ENCODE measurements around the gene MCEE.

Gene MCEE

DNA sequence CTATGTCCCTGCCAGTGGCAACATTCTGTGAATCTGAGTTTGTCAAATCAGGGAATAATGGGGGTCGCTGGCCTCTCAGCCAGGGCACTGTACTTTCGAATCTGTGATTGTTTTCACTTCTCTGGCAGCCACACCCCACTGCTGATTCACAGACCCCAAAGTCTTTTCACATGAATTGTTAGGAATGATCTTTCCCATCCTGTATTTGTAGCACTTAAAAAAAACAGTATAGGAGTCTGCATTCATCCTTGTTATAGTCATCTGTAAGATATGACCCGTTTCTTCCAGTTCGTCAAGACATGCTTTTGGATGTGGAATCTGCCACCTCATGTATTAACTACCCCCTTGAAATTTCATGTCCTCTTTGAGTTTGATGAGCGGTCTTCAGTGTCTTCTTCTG is 60.7 kb downstream of the MCEE start:
- Histone ChIP-seq H3K9me3 (ENCODE audit: control insufficient read depth, low read length) (no peaks in the 10 kb centered on the region), H3K4me3 (ENCODE audit: insufficient read depth, low read depth, low read length, poor library complexity, severe bottlenecking) (peak overlapping the region; percentile 79), H3K27me3 (replicated peaks; ENCODE audit: control insufficient read depth, insufficient read depth, low read length, poor library complexity, severe bottlenecking) (no peaks in the 10 kb centered on the region), H3K27ac (ENCODE audit: insufficient read depth, low read length, poor library complexity, severe bottlenecking) (peak overlapping the region; percentile 95), H3K36me3 (ENCODE audit: control insufficient read depth, insufficient read depth, low read length) (no peaks in the 10 kb centered on the region), H3K4me1 (ENCODE audit: control insufficient read depth, insufficient read depth, low read length, poor library complexity, severe bottlenecking) (peaks cover 38% of the 10 kb centered on the region)
- DNase-seq, result no peak

DNA sequence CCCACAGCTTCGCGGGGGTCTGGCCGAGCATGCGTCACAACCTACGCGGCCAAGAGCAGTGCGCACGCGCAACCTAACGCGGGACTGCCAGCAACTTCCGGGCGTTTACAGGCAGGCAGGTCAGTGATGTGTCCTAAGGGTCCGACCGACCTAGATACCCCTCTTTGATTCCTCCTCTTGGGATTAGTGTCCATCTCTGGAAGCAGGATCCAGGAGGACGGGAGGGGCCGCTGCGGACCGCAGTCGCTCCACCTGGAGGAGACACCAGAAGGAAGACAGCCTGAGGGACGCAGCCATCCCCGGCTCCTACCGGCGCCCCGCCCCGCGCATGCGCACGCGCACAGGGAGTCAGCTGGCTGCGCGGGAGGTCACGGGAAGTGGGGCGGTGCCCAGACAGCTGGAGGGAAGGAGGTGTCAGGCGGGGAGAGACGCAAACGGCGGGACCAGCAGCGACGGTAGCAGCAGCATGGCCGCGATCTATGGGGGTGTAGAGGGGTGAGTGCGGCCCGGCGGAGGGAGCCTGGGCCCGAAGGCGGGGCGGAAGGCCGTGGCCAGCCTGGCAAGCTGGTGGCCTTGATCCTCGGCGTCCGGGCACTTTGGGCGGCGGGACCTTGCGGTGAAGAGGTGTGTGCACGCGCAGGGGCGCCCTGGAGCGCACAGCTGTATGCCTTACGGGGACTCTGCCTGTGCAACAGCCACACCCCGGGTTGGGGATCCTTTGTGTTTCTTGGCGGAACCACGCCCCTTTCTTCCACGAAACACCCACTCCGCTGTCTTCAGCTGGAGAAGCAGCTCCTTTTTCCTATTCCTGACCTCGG is 61.6 kb downstream of the MCEE start, which contains the start of gene NAGK:
TSS of gene NAGK (plus strand) at position 431 of the 818 bp plus-strand sequence. CDS start at position 467, 36 bp downstream.
- H3K9me3 ChIP-seq (ENCODE audit: control insufficient read depth, low read length), result no peaks in the 10 kb centered on the region
- H3K4me3 ChIP-seq (ENCODE audit: insufficient read depth, low read depth, low read length, poor library complexity, severe bottlenecking), result peak within 1 kb of the TSS; percentile 79
- H3K27ac ChIP-seq (ENCODE audit: insufficient read depth, low read length, poor library complexity, severe bottlenecking), result peak within 1 kb of the TSS; percentile 95
- H3K4me1 ChIP-seq (ENCODE audit: control insufficient read depth, insufficient read depth, low read length, poor library complexity, severe bottlenecking), result peaks cover 37% of the 10 kb centered on the region
- DNase-seq, result peak; percentile 96 to 97 (median 96)
- H3K36me3 ChIP-seq (ENCODE audit: control insufficient read depth, insufficient read depth, low read length), result no peaks in the 10 kb centered on the region
- no peaks in the 10 kb centered on the region for H3K27me3 ChIP-seq (replicated peaks; ENCODE audit: control insufficient read depth, insufficient read depth, low read length, poor library complexity, severe bottlenecking)

DNA sequence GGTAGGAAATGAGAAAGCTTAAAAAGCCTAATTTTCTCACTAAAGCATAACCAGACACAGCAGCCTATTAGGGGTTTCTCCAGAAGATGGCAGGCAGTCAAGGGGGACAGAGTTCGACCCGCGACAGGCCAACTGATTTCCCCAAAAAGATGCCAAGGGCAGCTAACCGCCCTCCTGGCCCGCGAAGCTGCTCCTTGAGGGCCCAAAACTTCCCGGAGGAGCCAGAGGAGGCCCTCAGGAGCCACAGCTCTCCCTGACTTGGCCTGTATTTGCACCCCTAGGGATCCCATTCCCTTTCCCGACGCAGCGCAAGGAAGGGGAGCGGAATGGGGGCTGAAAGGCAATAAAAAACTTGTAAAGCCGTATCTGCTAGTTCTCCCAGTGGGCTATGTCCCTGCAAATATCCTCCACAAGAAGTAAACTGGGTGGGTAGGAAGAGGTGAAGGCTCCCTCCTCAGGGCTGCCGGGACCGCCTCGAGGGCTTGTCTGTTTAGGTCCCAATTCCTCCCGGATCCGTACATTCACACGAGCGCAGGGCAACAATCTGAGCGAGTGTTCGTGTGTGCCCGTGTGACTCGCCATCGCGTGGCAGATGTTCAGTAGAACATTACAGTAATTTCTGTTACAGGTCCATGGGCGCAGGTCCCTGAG is 62.3 kb downstream of the MCEE start:
- peak overlapping the region; percentile 79 for H3K4me3 ChIP-seq (ENCODE audit: insufficient read depth, low read depth, low read length, poor library complexity, severe bottlenecking)
- peak overlapping the region; percentile 95 for H3K27ac ChIP-seq (ENCODE audit: insufficient read depth, low read length, poor library complexity, severe bottlenecking)
- no peaks in the 10 kb centered on the region for H3K9me3 ChIP-seq (ENCODE audit: control insufficient read depth, low read length)
- H3K36me3 ChIP-seq (ENCODE audit: control insufficient read depth, insufficient read depth, low read length), result no peaks in the 10 kb centered on the region
- peaks cover 30% of the 10 kb centered on the region for H3K4me1 ChIP-seq (ENCODE audit: control insufficient read depth, insufficient read depth, low read length, poor library complexity, severe bottlenecking)
- DNase-seq, result no peak
- H3K27me3 ChIP-seq (replicated peaks; ENCODE audit: control insufficient read depth, insufficient read depth, low read length, poor library complexity, severe bottlenecking), result no peaks in the 10 kb centered on the region

DNA sequence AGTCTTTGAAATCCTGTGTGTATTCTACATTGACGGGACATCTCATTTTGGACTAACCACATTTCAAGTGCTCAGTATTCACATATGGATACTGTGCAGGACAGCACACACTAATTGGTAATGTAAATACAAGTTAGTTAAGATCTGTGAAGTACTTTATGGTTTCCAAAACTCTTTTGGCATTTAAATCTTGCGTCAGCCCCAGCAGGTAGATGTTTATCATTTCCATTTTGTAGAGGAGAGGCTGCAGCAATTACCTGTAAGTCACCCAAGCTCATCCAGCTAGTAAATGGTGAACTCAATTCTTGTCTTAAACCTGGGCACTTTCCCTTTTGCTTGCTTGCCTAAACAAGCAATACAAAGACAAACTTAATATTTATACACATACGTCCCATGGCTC is 63.2 kb downstream of the MCEE start:
- Histone ChIP-seq H3K36me3 (ENCODE audit: control insufficient read depth, insufficient read depth, low read length) (no peaks in the 10 kb centered on the region), H3K27ac (ENCODE audit: insufficient read depth, low read length, poor library complexity, severe bottlenecking) (no peak overlapping the region), H3K27me3 (replicated peaks; ENCODE audit: control insufficient read depth, insufficient read depth, low read length, poor library complexity, severe bottlenecking) (no peaks in the 10 kb centered on the region), H3K4me3 (ENCODE audit: insufficient read depth, low read depth, low read length, poor library complexity, severe bottlenecking) (no peak overlapping the region), H3K4me1 (ENCODE audit: control insufficient read depth, insufficient read depth, low read length, poor library complexity, severe bottlenecking) (peaks cover 22% of the 10 kb centered on the region), H3K9me3 (ENCODE audit: control insufficient read depth, low read length) (no peaks in the 10 kb centered on the region)
- DNase-seq, result no peak

DNA sequence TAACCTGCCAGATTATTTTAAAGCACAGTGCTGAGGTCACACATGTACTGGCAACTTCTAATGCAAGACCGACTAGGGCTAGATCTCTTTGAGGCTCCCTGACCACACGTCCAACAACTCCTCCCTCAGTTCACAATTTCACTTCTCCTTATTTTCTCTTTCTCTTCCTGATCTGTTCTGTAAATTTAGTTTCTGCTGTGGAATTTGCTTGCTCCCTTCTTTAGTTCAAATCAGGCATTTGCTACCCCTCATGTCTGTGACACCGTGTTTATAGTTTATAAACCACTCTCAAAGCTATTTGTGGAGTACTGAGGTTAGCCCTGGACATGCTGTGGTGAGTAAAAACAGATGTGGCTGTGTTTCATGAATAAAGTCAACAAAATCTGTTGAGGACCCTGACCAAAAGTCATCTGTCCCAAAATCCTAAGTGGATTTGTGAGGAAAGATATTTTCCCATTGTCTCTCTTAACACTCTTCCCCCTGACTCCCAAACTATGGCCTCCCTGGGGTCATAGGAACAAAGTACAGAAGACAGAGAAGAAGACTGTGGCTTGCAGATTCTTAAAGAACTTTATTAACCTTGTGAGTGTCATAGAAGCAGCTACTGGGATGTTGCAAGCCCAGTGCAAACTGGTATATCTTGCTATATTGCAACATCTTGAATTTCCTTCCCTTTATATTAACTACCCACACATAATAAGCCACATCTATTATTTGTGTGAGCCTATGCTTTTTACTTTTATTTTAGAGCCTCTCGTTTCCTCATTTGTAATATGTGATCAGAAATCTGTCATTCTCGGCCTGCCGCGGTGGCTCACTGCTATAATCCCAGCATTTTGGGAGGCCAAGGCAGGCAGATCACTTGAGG is 65.0 kb downstream of the MCEE start:
- DNase-seq, result no peak
- no peaks in the 10 kb centered on the region for H3K27me3 ChIP-seq (replicated peaks; ENCODE audit: control insufficient read depth, insufficient read depth, low read length, poor library complexity, severe bottlenecking)
- no peak overlapping the region for H3K4me3 ChIP-seq (ENCODE audit: insufficient read depth, low read depth, low read length, poor library complexity, severe bottlenecking)
- peaks cover 13% of the 10 kb centered on the region for H3K4me1 ChIP-seq (ENCODE audit: control insufficient read depth, insufficient read depth, low read length, poor library complexity, severe bottlenecking)
- no peaks in the 10 kb centered on the region for H3K36me3 ChIP-seq (ENCODE audit: control insufficient read depth, insufficient read depth, low read length)
- H3K9me3 ChIP-seq (ENCODE audit: control insufficient read depth, low read length), result no peaks in the 10 kb centered on the region
- no peak overlapping the region for H3K27ac ChIP-seq (ENCODE audit: insufficient read depth, low read length, poor library complexity, severe bottlenecking)

DNA sequence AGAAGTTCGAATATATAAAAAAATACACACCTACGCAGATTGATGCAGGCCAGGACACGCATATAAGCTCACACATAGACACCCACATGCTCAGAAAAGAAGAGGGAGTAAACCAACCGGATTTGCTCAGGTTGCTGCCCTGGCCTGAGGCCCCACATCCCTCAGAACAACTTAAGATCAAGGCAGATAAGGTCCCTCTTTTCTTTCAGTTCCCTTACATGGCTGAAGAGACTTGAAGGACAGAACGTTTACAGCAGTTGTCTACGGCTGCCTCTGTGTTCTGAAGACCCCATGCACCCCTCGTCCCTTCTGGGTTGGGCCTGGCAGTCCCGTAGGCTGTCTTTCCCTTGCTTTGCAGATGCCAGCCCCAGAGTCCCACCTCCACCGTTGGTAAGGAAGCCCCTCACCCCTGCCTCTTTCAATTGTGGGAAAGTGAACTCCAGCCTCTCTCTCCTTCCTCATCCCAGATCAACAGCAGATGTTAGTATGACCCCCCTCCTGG is 65.9 kb downstream of the MCEE start:
- DNase-seq, result no peak
- no peaks in the 10 kb centered on the region for H3K9me3 ChIP-seq (ENCODE audit: control insufficient read depth, low read length)
- no peak overlapping the region for H3K4me3 ChIP-seq (ENCODE audit: insufficient read depth, low read depth, low read length, poor library complexity, severe bottlenecking)
- no peaks in the 10 kb centered on the region for H3K36me3 ChIP-seq (ENCODE audit: control insufficient read depth, insufficient read depth, low read length)
- H3K4me1 ChIP-seq (ENCODE audit: control insufficient read depth, insufficient read depth, low read length, poor library complexity, severe bottlenecking), result peaks cover 8% of the 10 kb centered on the region
- no peak overlapping the region for H3K27ac ChIP-seq (ENCODE audit: insufficient read depth, low read length, poor library complexity, severe bottlenecking)
- H3K27me3 ChIP-seq (replicated peaks; ENCODE audit: control insufficient read depth, insufficient read depth, low read length, poor library complexity, severe bottlenecking), result no peaks in the 10 kb centered on the region

DNA sequence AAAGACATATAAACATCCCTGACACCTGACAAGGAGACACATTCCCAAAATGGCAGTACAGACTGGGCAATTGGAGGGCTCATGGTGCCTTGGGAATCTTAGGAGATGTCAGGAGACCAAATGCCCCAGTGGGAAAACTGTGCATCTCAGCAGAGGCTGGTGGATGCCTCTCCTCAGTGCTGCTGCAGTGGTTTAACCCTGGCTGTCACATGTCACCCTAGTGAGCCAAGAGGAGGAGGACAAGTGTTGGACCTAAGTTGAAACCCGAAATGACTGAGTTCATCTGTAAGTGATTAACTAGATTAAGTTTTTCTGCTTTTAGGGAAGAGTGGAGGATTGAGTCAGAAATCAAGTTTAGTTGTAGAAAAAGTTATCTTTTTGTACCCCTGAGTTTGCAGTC is 66.8 kb downstream of the MCEE start:
- H3K27me3 ChIP-seq (replicated peaks; ENCODE audit: control insufficient read depth, insufficient read depth, low read length, poor library complexity, severe bottlenecking), result no peaks in the 10 kb centered on the region
- H3K27ac ChIP-seq (ENCODE audit: insufficient read depth, low read length, poor library complexity, severe bottlenecking), result no peak overlapping the region
- H3K4me3 ChIP-seq (ENCODE audit: insufficient read depth, low read depth, low read length, poor library complexity, severe bottlenecking), result no peak overlapping the region
- H3K9me3 ChIP-seq (ENCODE audit: control insufficient read depth, low read length), result no peaks in the 10 kb centered on the region
- H3K4me1 ChIP-seq (ENCODE audit: control insufficient read depth, insufficient read depth, low read length, poor library complexity, severe bottlenecking), result peaks cover 4% of the 10 kb centered on the region
- DNase-seq, result no peak
- no peaks in the 10 kb centered on the region for H3K36me3 ChIP-seq (ENCODE audit: control insufficient read depth, insufficient read depth, low read length)

DNA sequence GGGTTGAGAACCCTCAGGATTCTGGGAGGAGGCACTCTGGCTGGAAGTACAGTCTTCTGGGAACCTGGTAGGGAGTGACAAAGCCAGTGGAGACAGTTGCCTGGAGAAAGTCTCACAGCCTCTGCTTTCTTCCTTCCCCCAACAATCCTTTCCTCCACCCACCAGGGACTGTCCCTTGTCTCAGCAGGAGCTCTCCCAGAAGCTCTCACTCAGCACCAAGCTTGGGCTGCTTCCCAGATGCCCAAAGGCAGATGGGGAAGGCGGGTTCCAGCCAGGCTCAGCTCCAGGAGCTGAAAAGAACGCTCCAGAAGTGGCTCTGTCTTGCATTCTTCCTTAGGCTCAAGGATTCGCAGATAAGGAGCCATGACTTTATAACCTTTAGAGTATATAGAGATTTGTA is 69.2 kb downstream of the MCEE start:
- Histone ChIP-seq H3K36me3 (ENCODE audit: control insufficient read depth, insufficient read depth, low read length) (no peaks in the 10 kb centered on the region), H3K4me1 (ENCODE audit: control insufficient read depth, insufficient read depth, low read length, poor library complexity, severe bottlenecking) (no peaks in the 10 kb centered on the region), H3K4me3 (ENCODE audit: insufficient read depth, low read depth, low read length, poor library complexity, severe bottlenecking) (no peak overlapping the region), H3K27ac (ENCODE audit: insufficient read depth, low read length, poor library complexity, severe bottlenecking) (no peak overlapping the region), H3K9me3 (ENCODE audit: control insufficient read depth, low read length) (no peaks in the 10 kb centered on the region), H3K27me3 (replicated peaks; ENCODE audit: control insufficient read depth, insufficient read depth, low read length, poor library complexity, severe bottlenecking) (no peaks in the 10 kb centered on the region)
- no peak for DNase-seq

DNA sequence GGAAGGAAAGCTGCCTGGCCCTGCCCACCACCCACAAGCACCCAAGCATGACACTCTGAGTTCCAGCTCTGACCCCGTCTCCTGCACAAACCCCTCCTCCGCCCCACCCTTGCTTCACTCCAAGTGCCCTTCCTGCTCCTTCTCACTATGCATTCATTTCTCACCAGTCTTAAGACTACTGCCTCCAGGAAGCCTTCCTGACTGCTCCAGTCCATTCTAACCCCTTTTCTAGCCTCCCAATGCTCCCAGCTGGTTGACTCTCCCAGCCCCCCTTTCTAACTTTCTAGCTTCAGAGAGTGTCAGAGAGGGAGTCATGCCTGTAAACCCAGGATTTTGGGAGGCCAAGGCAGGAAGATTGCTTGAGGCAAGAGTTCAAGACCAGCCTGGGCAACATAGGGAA is 69.8 kb downstream of the MCEE start:
- H3K27me3 ChIP-seq (replicated peaks; ENCODE audit: control insufficient read depth, insufficient read depth, low read length, poor library complexity, severe bottlenecking), result no peaks in the 10 kb centered on the region
- no peak overlapping the region for H3K4me3 ChIP-seq (ENCODE audit: insufficient read depth, low read depth, low read length, poor library complexity, severe bottlenecking)
- H3K27ac ChIP-seq (ENCODE audit: insufficient read depth, low read length, poor library complexity, severe bottlenecking), result no peak overlapping the region
- no peaks in the 10 kb centered on the region for H3K36me3 ChIP-seq (ENCODE audit: control insufficient read depth, insufficient read depth, low read length)
- no peaks in the 10 kb centered on the region for H3K9me3 ChIP-seq (ENCODE audit: control insufficient read depth, low read length)
- no peak for DNase-seq
- no peaks in the 10 kb centered on the region for H3K4me1 ChIP-seq (ENCODE audit: control insufficient read depth, insufficient read depth, low read length, poor library complexity, severe bottlenecking)

Data from effector memory CD4-positive, alpha-beta T cell (primary cell).